ENCODE results near the gene TCF20. TPM values are rescaled to one million over a fixed set of nuclear protein-coding genes. Genes with fewer than 3 reads are reported as not detected.

The TCF20 gene
- total RNA-seq, 4 donors from 2014 or later, result 9.9 to 14.4 (median 12.4) TPM

DNA sequence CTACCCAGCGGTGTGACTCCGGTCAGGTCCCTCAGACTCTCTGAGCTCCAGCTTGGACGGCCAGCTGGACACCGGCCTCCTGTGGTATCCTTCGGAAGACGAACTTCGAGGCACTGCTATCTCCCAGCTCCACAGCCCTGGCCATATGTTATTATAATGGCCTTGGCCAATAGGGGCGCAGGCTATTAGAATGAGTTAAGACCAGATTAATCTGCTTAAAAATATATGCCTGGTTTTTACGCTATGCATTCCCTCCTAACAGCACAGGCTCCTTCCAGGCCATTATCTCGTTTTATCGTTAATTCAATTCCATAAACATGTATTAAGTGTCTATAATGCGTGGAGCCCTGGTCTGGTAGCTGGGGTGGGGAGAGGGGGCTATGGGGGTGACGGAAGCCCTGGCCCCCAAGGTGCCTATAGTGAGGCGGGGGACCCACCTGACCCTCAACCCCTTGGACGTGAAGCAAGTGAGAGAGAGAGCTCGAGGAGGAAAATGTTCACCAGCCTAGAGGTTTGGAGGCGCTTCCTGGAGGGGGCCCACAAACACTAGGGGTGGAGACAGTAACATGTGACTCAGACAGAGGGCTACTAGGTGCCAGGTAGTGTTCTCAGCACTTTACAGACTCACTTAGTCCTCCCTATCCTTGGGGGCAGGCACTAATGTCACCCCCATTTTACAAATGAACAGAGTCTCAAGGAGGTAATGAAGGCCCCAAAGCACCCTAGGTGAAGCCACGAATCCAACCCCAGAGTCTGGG is 37.5 kb upstream of the TCF20 start:
- H3K9me3 ChIP-seq, result no peaks in the 10 kb centered on the region
- intact Hi-C loops (cut with DNase I; ENCODE audit: low total_unique reads), result no loop called here
- H3K27me3 ChIP-seq, result peaks cover 17 to 31% (median 17%) of the 10 kb centered on the region in 3 donors
- TF ChIP-seq POLR2A (IDR thresholded peaks at IDR 0.05), result no peak
- TF ChIP-seq, protein P1, sequence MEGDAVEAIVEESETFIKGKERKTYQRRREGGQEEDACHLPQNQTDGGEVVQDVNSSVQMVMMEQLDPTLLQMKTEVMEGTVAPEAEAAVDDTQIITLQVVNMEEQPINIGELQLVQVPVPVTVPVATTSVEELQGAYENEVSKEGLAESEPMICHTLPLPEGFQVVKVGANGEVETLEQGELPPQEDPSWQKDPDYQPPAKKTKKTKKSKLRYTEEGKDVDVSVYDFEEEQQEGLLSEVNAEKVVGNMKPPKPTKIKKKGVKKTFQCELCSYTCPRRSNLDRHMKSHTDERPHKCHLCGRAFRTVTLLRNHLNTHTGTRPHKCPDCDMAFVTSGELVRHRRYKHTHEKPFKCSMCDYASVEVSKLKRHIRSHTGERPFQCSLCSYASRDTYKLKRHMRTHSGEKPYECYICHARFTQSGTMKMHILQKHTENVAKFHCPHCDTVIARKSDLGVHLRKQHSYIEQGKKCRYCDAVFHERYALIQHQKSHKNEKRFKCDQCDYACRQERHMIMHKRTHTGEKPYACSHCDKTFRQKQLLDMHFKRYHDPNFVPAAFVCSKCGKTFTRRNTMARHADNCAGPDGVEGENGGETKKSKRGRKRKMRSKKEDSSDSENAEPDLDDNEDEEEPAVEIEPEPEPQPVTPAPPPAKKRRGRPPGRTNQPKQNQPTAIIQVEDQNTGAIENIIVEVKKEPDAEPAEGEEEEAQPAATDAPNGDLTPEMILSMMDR (IDR thresholded peaks at IDR 0.05 in 4 of 5, conservative IDR thresholded peaks at IDR 0.05 in 1 of 5), result no peak
- H3K4me1 ChIP-seq, result no peaks in the 10 kb centered on the region
- no peak for ATAC-seq
- H3K27ac ChIP-seq, result no peak overlapping the region
- DNase-seq, result no peak
- no peaks in the 10 kb centered on the region for H3K36me3 ChIP-seq
- in situ Hi-C loops (cut with MboI; ENCODE audit: low sequenced_read_pairs in 4 of 4), result no loop called here
- no peak overlapping the region for H3K4me3 ChIP-seq

DNA sequence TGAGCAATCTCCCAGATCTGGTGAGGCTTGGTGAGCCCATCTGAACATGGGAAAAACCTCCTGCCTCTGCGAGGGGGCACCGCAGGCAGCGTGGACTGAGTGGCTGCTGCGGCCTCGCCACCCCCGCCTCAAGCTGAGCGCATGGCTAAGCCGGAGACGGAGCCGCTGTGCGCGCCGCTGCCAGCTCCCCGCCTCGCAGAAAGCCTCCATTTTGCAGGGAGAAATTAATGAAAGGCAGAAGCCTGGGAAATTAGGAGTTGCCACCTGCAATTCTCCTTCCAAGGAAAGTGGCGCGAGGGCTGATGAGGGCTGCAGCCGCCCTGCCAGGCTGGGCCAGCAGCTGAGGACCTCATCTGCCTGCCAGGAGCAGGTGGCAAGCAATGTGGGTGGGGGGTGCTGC is 35.6 kb upstream of the TCF20 start:
- in situ Hi-C loops (cut with MboI; ENCODE audit: low sequenced_read_pairs in 4 of 4), result no loop called here
- no peaks in the 10 kb centered on the region for H3K36me3 ChIP-seq
- ATAC-seq, result no peak
- intact Hi-C loops (cut with DNase I; ENCODE audit: low total_unique reads), result no loop called here
- no peak overlapping the region for H3K4me3 ChIP-seq
- TF ChIP-seq POLR2A (IDR thresholded peaks at IDR 0.05), result no peak
- TF ChIP-seq, protein P1 (IDR thresholded peaks at IDR 0.05 in 4 of 5, conservative IDR thresholded peaks at IDR 0.05 in 1 of 5), result no peak
- no peak overlapping the region for H3K27ac ChIP-seq
- DNase-seq, result no peak
- no peaks in the 10 kb centered on the region for H3K4me1 ChIP-seq
- peaks cover 8 to 14% (median 14%) of the 10 kb centered on the region in 3 donors for H3K27me3 ChIP-seq
- no peaks in the 10 kb centered on the region for H3K9me3 ChIP-seq

DNA sequence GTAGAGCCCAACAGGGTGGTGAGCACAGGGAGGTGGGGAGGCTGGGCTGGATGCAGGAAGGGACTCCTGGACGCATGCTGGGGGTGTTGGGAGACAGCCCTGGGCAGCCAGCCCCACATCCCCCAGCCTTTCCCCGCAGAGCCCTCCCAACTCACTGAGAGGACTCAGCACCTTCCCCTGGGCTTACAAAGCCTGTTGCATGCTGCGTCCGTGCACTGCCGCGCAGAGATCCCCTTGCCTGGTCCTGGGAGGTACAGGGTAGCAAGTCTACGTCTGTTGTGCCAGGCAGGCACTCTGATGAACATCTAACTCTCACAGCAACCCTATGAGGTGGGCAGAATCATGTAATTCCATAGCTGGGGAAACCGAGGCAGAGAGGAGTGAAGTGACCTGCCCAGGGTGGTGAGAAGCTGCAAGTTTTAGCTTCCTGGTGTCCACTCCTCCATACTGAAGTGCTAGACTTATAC is 33.9 kb upstream of the TCF20 start:
- Histone ChIP-seq H3K4me1 (no peaks in the 10 kb centered on the region), H3K27ac (no peak overlapping the region), H3K4me3 (no peak overlapping the region), H3K36me3 (no peaks in the 10 kb centered on the region), H3K27me3 (peaks cover 13 to 14% (median 14%) of the 10 kb centered on the region in 3 donors), H3K9me3 (no peaks in the 10 kb centered on the region)
- TF ChIP-seq, protein P1 (IDR thresholded peaks at IDR 0.05 in 4 of 5, conservative IDR thresholded peaks at IDR 0.05 in 1 of 5), result no peak
- in situ Hi-C loops (cut with MboI; ENCODE audit: low sequenced_read_pairs in 4 of 4) (no loop called here), intact Hi-C loops (cut with DNase I; ENCODE audit: low total_unique reads) (no loop called here)
- ATAC-seq (no peak), DNase-seq (no peak)

DNA sequence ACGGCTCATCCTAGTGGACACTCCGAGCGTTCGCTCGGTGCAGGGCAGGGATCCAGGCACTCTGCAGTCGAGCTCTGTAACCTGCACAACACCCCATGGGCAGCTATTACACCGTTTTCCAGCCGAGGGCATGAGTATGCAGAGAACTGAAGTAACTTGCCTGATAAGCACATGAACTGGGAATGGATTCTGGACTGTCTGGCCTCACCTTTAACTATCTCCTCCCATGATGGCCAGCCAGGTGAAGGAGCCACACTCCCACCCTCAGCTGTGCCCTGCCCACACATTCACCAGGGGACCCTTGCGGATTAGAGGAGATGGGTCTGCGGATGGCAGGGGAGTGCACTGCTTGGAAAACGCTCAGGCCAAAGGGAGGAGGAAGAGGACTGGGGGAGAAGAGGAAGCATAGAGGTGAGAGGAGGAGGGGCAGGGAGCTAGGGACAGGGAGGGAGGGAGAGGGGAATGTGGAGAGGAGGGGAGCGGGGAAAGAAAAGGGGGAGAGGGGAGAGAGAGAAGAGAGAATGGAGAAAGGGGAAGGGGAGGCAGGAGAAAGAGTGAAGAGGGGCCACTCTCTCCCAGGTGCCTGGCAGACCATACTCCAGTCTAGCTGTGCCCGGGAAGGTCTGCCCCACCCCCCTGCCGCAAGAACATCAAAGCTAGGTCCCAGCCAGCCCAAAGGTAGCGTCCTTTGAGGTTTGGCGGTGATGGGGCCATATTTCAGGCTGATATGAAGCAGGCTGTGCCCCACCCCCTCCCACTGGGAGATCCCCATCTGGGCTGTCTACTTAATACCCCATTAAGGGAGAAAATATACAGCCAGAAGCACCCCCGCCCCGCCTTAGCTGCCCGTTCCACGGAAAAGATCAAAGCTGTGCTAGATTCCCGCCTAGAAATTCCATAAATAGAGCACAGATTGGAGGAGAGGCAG is 33.2 kb upstream of the TCF20 start:
- Histone ChIP-seq H3K4me3 (no peak overlapping the region), H3K27ac (no peak overlapping the region), H3K9me3 (no peaks in the 10 kb centered on the region), H3K36me3 (no peaks in the 10 kb centered on the region), H3K27me3 (peaks cover 13 to 14% (median 14%) of the 10 kb centered on the region in 3 donors), H3K4me1 (no peaks in the 10 kb centered on the region)
- intact Hi-C loops (cut with DNase I; ENCODE audit: low total_unique reads) (no loop called here), in situ Hi-C loops (cut with MboI; ENCODE audit: low sequenced_read_pairs in 4 of 4) (no loop called here)
- DNase-seq, result no peak
- no peak for ATAC-seq
- TF ChIP-seq, protein P1 (IDR thresholded peaks at IDR 0.05 in 4 of 5, conservative IDR thresholded peaks at IDR 0.05 in 1 of 5), result no peak
- TF ChIP-seq POLR2A (IDR thresholded peaks at IDR 0.05), result no peak
